ENCODE data around the gene ZNF821. TPM values are rescaled to one million over a fixed set of nuclear protein-coding genes. Genes with fewer than 3 reads are reported as not detected.

The ZNF821 gene
- total and polyA plus RNA-seq, 4 experiments from 2014 or later = 8.0 to 10.4 (median 9.7) TPM

Other genes starting within 250 kb of the ZNF821 start
- gene PHLPP2, start 159.5 kb downstream of the ZNF821 start, total RNA-seq = 10 to 100 TPM in 1 of 2 experiments, 1 to 10 TPM in 1; 9.8 to 10.5 TPM
- 1 to 10 TPM; 1.3 to 2.5 TPM for gene PHLPP2, start 159.5 kb downstream of the ZNF821 start, polyA plus RNA-seq
- gene AP1G1, start 75.3 kb downstream of the ZNF821 start, total RNA-seq = 100 to 1,000 TPM; 101 to 103 TPM
- gene AP1G1, start 75.3 kb downstream of the ZNF821 start, polyA plus RNA-seq = 10 to 100 TPM in 1 of 2 donors, 1 to 10 TPM in 1; 7.6 to 13.4 TPM
- gene ATXN1L, start 38.2 kb downstream of the ZNF821 start, total RNA-seq = 10 to 100 TPM; 29.6 to 31.6 TPM
- gene ATXN1L, start 38.2 kb downstream of the ZNF821 start, polyA plus RNA-seq = 10 to 100 TPM; 10.0 to 10.5 TPM
- 100 to 1,000 TPM; 282 to 287 TPM for gene IST1, start 11.3 kb upstream of the ZNF821 start, total RNA-seq
- 100 to 1,000 TPM; 180 to 181 TPM for gene IST1, start 11.3 kb upstream of the ZNF821 start, polyA plus RNA-seq
- gene PKD1L3, start 116.2 kb upstream of the ZNF821 start, total RNA-seq = not detected
- gene PKD1L3, start 116.2 kb upstream of the ZNF821 start, polyA plus RNA-seq = not detected
- 1 to 10 TPM; 9.6 to 9.7 TPM for gene DHODH, start 124.6 kb upstream of the ZNF821 start, total RNA-seq
- 10 to 100 TPM in 1 of 2 donors, 1 to 10 TPM in 1; 8.1 to 11.2 TPM for gene DHODH, start 124.6 kb upstream of the ZNF821 start, polyA plus RNA-seq
- gene HP, start 170.3 kb upstream of the ZNF821 start, total RNA-seq = not detected
- not detected for gene HP, start 170.3 kb upstream of the ZNF821 start, polyA plus RNA-seq
- not detected for gene HPR, start 179.0 kb upstream of the ZNF821 start, total RNA-seq
- not detected for gene HPR, start 179.0 kb upstream of the ZNF821 start, polyA plus RNA-seq
- gene TXNL4B, start 209.4 kb upstream of the ZNF821 start, total RNA-seq = 10 to 100 TPM; 23.7 to 26.1 TPM
- gene TXNL4B, start 209.4 kb upstream of the ZNF821 start, polyA plus RNA-seq = 10 to 100 TPM; 11.3 to 12.5 TPM
- 100 to 1,000 TPM; 109 to 120 TPM for gene DHX38, start 209.7 kb upstream of the ZNF821 start, total RNA-seq
- gene DHX38, start 209.7 kb upstream of the ZNF821 start, polyA plus RNA-seq = 10 to 100 TPM; 16.9 to 43.3 TPM

Measured in CD4-positive, alpha-beta memory T cell (primary cell).